Activated CD8-positive, alpha-beta memory T cell treated with anti-CD3 and anti-CD28 coated beads, Interleukin-2, amount 50 U/mL, for 24 hours (primary cell): ENCODE measurements around the gene ST8SIA1.
"Not testable (repeated sequence)": the region's sequence is repeated elsewhere in the genome, so short reads cannot be mapped to it uniquely, and the experiment has no call there.

Experiments used
- DNase-seq: peaks from one replicate; pipeline ENCODE4 v3.0.0-alpha.2; 2020; ENCODE audit errors: extremely low read depth

ST8SIA1 gene

GRCh38 chr12:22334410-22335100 is at the start of gene ST8SIA1:
ST8SIA1 (minus strand) TSS chr12:22334707; CDS start chr12:22334232, 475 bp downstream.
- DNase-seq = no peak

GRCh38 chr12:22380031-22380430 is 45.5 kb upstream of the ST8SIA1 start:
- DNase-seq = no peak

GRCh38 chr12:22377731-22378496 is 43.4 kb upstream of the ST8SIA1 start:
- DNase-seq = no peak

GRCh38 chr12:22376596-22377150 is 42.2 kb upstream of the ST8SIA1 start:
- DNase-seq = not testable (repeated sequence)

GRCh38 chr12:22374508-22374907 is 40.0 kb upstream of the ST8SIA1 start:
- no peak for DNase-seq

GRCh38 chr12:22372277-22372837 is 37.9 kb upstream of the ST8SIA1 start:
- DNase-seq = no peak

GRCh38 chr12:22366181-22366580 is 31.7 kb upstream of the ST8SIA1 start:
- no peak for DNase-seq

- no peak for DNase-seq
Measured at GRCh38 chr12:22361785-22362184, 27.3 kb upstream of the ST8SIA1 start.

GRCh38 chr12:22360774-22361173 is 26.3 kb upstream of the ST8SIA1 start:
- no peak for DNase-seq

- no peak for DNase-seq
Measured at GRCh38 chr12:22357531-22357930, 23.0 kb upstream of the ST8SIA1 start.

- no peak for DNase-seq
Measured at GRCh38 chr12:22356231-22356630, 21.7 kb upstream of the ST8SIA1 start.

GRCh38 chr12:22355011-22355580 is 20.6 kb upstream of the ST8SIA1 start:
- DNase-seq = no peak

GRCh38 chr12:22353615-22354325 is 19.3 kb upstream of the ST8SIA1 start:
- DNase-seq = no peak

GRCh38 chr12:22350886-22351285 is 16.4 kb upstream of the ST8SIA1 start:
- DNase-seq = no peak

- no peak for DNase-seq
Measured at GRCh38 chr12:22348208-22348607, 13.7 kb upstream of the ST8SIA1 start.

- no peak for DNase-seq
Measured at GRCh38 chr12:22340143-22340542, 5.6 kb upstream of the ST8SIA1 start.

- DNase-seq = no peak
Measured at GRCh38 chr12:22339691-22340090, 5.2 kb upstream of the ST8SIA1 start.

GRCh38 chr12:22335794-22336166 is 1.3 kb upstream of the ST8SIA1 start:
- DNase-seq = no peak

- no peak for DNase-seq
Measured at GRCh38 chr12:22333713-22334409, 646 bp downstream of the ST8SIA1 start.

- no peak for DNase-seq
Measured at GRCh38 chr12:22333186-22333712, 1.3 kb downstream of the ST8SIA1 start.

GRCh38 chr12:22332202-22332601 is 2.3 kb downstream of the ST8SIA1 start:
- no peak for DNase-seq
